GM19467 (cell line): ENCODE results near the gene TMPO.
"Not testable (repeated sequence)": the region's sequence is repeated elsewhere in the genome, so short reads cannot be mapped to it uniquely, and the experiment has no call there.

ENCODE experiments used
- ATAC-seq: cut with Tn5 transposase; IDR thresholded peaks from one replicate; pipeline ENCODE4 v1.9.1; 2021; ENCODE audit warnings: mild to moderate bottlenecking, moderate library complexity; ENCODE audit not compliant: unreplicated experiment

Gene TMPO

DNA sequence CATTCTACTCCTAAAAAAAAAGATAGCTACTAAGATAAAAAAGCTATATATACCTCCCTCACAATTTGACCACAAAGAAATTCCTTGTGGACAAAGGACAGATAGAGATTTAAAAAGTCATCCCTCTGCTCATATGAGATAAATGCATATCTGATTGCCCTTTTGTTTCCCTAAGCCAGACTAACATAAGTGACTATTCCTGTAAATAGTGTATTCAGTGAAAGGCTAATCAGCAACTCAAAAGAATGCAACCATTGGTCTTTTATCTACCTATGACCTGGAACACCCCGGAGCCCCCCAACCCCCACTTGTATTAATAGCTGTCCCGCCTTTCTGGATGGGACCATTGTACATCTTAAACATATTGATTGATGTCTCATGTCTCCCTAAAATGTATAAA, 6.3 kb upstream of the TMPO start:
- no peak for ATAC-seq

DNA sequence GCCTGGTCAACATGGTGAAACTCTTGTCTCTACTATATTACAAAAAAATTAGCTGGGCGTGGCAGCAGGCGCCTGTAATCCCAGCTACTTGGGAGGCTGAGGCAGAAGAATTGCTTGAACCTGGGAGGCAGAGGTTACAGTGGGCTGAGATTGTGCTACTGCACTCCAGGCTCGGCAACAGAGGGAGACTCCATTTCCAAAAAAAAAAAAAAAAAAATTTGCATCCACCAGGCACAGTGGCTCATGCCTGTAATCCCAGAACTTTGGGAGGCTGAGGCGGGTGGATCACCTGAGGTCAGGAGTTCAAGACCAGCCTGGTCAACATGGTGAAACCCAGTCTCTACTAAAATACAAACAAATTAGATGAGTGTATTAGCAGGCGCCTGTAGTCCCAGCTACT, 3.6 kb upstream of the TMPO start:
- ATAC-seq = not testable (repeated sequence)

DNA sequence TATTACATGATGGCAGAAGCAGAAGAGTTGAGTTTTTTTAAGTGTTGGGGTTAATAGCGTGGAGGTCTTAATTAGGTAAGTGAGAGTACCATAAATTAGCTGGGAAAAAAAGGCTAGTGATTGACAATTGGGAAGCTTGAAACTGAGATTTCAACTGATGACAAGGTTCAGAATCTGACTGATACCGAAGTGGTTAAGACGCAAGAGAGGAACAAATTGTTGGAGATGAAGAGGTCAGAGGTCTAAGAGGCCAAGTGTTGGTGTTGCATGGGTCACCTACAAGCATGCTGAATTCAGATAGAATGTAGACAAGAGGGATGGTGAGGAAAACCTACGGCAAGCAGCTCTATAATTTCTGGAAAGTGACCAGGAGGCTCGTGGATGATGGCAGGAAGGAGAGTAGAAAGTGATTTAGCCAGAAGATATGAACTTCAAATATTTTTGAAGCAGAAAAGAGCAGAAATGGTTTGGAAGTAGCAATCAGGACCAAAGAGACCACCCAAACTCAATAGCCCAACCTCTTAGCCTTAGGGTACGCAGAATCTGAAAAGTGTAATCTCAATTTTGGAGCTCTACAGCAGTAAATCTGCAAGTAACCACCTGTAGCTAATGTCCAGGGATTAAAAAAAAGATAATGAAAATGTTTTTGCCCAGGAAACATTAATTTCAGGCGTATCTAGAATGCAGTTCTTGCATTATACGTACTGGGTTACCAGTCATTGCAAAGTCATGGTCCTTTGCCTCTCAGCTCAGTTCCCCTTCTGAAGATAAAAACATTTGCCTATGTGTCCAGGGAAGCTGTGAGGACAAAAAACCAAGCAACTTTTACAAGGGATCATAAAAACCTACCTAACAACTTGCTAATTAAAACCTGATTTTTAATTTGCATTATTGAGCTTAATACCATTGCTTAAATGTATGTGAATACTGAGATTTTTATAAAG, 1.7 kb upstream of the TMPO start:
- no peak for ATAC-seq

DNA sequence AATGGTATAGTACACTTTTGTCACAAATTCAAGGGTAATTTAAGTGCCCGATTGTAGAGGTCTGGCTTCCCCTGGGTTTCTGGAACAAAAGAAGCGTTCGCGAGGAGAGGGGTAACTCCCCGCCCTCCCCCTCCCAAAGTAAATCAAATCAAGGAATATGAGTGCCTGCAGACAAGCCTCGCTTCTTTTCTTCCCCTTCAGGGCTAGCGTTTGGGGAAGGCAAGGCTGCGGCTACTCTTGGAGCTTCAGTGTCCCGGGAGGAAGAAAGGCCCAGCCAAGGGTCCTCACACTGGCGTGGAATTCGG, 456 bp upstream of the TMPO start:
- ATAC-seq = no peak

DNA sequence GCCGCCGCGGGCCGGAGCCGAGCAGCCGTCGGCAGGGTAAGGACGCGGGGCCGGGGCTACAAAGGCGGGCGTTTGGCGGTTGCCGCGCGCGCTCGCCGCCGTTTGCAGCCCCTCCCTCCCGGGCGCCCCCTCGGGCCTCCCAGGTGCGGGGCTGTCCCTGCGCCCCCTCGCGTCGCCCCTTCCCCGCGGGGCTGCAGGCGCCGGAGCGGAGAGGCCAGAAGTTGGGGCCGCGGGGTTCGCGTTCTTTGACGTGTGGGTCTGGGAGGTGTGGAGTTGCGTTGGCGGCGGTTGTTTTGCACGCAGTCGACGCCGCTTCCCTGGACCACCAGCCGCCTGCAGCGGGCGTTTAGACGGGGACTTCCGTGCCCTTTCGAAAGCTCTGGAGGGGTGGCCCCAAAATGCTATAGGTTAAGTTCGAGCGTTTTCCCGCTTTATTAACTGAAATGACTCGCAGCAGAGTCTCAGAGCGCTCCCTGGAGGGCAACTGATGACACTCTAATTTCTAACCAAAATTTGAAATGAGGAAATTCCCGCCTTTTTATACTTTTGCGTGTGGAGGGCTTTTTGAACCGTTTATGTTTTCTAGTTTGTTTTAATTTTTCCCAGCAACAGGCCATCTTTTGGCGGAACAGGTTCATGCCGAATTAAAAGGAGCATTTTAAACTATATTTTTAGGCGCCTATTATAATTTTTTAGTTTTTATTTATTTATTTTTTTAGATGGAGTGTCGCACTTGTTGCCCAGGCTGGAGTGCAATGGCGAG, 902 bp downstream of the TMPO start:
- ATAC-seq = peak; percentile 52

DNA sequence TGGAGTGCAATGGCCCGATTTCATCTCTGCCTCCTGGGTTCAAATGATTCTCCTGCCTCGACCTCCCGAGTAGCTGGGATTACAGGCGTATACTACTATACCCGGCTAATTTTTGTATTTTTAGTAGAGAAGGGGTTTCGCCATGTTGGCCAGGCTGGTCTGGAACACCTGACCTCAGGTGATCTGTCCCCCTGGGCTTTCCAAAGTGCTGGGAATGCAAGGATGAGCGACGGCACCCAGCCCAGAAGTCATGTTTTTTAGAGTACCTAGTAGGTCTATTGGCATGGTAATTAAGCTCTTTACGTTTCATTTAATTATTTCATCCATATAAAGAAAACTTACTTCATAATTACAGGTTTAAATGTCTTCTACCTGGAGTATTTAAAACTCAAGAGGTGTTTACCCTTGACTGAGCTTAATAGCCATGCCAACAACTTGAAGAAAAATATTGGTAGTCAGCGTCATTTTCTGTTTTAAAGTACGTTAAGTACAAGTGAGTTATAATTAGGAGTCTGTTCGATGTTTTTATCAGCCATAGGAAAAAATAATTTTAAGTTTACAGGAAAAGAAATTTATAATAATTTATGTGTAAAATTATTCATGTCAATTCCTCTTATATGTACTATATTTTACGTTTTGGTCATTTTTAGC, 4.0 kb downstream of the TMPO start:
- ATAC-seq = no peak

DNA sequence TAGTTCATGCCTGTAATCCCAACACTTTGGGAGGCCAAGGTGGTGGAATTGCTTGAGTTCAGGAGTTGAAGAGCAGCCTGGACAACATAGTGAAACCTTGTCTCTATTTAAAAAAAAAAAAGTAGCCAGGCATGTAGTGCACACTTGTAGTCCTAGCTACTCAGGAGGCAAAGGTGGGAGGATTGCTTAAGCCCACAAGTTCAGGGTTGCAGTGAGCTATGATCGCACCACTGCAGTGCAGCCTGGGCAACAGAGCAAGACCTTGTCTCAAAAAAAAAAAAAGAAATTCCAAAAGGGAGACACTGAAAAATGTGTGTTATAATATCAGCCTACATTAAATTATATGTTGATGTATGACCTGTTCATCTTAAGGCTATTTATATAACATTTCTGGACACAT, 14.7 kb downstream of the TMPO start:
- ATAC-seq = no peak

DNA sequence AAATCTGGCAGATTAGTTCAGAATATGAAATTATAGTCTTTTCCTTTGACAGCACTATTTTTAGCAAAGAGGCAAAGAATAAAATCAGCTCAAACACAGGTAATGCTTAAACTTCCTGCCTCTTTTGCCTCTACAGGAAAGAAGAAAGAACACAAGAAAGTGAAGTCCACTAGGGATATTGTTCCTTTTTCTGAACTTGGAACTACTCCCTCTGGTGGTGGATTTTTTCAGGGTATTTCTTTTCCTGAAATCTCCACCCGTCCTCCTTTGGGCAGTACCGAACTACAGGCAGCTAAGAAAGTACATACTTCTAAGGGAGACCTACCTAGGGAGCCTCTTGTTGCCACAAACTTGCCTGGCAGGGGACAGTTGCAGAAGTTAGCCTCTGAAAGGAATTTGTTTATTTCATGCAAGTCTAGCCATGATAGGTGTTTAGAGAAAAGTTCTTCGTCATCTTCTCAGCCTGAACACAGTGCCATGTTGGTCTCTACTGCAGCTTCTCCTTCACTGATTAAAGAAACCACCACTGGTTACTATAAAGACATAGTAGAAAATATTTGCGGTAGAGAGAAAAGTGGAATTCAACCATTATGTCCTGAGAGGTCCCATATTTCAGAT, 17.4 kb downstream of the TMPO start:
- ATAC-seq = no peak

DNA sequence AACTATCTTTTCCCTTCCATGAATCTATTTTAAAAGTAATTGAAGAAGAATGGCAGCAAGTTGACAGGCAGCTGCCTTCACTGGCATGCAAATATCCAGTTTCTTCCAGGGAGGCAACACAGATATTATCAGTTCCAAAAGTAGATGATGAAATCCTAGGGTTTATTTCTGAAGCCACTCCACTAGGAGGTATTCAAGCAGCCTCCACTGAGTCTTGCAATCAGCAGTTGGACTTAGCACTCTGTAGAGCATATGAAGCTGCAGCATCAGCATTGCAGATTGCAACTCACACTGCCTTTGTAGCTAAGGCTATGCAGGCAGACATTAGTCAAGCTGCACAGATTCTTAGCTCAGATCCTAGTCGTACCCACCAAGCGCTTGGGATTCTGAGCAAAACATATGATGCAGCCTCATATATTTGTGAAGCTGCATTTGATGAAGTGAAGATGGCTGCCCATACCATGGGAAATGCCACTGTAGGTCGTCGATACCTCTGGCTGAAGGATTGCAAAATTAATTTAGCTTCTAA, 18.4 kb downstream of the TMPO start:
- ATAC-seq = no peak

DNA sequence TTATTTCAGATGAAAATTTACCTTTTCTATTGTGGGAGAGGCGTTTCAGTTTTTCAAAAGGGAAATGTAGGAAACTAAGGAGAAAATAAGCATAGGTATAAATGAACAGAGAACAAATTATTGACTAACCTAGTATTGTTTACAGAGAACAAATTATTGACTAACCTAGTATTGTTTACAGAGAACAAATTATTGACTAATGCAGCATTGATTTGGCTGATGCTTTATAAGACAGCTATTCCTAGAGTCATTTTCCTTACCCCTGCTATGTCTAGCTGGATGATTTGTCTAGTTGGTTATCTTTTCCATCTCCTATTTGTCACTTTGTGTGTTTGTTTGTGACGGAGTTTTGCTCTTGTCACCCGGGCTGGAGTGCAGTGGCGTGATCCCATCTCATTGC, 22.6 kb downstream of the TMPO start:
- no peak for ATAC-seq

DNA sequence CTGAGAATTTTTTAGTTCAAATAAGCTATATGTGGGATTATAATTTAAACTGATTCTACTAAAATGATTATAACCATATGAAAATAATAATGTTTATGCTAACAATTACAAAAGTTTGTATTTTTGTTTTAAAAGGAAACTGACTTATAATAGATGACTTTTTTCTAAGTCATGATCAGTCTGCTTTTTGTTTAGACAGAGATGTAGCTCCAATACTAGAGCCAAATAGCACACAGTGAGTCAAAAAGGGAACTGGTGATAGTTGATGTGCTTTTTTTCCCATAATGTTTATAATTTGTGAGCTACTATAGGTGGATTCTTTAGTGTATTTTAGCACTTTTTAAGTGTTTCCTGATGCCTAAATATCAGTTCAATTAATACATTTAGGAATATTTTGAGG, 28.3 kb downstream of the TMPO start:
- no peak for ATAC-seq

DNA sequence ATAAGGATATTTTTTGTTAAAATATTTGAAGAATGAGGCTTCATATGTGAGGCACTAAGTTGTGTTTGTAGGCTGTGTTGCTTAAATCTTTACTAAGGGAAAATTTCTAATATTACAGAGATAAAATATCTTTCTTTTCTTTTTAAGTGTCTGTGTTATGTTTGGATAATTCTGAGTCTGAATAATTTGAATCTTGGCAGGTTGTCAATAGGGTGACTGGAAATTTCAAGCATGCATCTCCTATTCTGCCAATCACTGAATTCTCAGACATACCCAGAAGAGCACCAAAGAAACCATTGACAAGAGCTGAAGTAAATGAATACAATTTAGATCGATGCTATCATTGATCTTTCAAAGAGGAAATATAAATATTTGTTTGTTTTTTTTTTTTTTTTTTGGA, 29.4 kb downstream of the TMPO start:
- no peak for ATAC-seq

DNA sequence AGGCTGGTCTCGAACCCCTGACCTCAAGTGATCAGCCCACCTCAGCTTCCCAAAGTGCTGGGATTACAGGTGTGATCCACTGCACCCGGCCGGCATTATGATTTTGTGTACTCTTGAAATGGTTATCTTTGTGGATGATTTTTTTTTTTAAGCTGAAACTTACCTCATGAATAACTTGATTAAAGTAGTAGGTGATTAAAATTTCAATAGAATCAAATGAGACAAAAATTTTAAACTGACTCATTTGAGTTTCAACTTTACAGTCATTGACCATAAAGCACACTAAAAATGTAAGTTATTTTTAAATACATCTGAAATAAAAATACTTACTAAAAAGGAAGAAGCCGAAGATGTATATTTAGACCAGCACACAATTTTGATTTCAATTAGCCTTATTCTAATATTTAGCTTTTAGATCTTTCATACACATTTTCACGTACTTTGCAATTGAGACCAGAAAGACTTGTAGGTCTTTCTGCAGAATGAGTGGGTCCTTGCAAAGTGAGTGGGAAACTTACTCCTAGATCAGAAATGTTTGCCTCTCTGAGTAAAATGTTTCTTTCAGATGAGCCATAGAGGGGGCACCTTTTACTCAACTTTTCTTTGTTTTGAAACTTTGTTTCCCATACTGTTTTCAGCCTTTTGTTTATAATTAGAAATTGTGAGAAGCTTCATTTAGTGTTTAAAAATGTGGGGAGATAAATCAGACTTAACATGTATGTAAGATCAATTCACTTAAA, 34.2 kb downstream of the TMPO start:
- ATAC-seq = no peak

DNA sequence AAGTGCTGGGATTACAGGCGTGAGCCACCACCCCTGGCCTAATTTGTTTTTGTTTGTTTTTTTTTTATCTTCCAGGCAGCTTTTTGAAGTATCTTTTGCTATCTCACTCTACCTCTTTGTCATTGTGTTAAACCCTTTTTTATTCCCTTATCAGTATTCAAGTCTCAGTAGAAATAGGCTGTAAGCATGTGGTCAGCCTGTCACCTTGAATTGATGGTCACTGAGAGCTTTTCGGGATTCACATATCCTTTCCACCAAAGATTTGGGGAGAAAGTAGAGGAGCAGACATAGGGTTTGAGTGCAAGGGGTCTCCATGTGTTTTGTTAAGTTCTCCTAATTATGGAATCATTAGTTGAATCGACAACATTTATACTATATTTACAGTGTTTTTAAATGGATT, 36.4 kb downstream of the TMPO start:
- no peak for ATAC-seq

DNA sequence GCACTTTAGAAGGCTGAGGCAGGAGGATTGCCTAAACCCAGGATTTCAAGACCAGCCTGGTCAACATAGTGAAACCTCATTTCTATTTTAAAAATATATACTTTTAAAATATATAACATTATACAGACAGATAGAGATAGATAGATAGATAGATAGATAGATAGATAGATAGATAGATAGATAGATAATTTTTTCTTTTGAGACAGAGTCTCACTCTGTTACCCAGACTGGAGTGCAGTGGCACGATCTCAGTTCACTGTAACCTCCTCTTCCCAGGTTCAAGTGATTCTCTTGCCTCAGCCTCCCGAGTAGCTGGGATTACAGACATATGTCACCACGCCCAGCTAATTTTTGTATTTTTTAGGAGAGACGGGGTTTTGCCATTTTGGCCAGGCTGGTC, 42.7 kb downstream of the TMPO start:
- ATAC-seq = not testable (repeated sequence)

DNA sequence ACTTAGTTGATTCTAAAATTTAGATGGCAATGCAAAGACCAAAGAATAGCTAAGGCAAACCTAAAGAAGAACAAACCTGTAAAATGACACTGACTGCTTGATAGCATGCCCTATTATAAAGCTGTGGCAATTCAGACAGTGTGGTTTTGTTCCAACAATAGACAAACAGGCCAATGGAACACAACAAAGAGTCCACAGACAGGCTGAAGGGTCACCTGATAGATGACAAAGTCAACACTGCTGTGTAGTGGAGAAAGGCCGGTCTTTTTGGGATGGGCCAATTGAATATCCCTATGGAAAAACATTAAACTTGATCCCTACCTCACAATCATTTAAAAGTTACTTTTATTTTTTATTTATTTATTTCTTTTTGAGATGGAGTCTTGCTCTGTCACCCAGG, 44.3 kb downstream of the TMPO start:
- ATAC-seq = no peak

DNA sequence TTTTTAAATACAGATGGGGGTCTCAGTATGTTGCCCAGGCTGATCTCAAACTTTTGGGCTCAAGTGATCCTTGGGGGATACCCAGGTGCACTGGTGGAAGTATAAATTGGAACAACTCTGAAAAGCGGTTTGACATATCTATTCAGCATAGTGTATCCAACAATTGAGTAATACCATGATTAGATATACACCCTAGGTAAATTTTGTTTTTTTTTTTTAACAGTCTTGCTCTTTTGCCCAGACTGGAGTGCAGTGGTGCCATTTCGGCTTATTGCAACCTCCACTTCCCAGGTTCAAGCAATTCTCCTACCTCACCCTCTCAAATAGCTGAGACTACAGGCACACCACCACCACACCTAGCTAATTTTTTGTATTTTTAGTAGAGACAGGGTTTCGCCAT, 46.5 kb downstream of the TMPO start:
- no peak for ATAC-seq

DNA sequence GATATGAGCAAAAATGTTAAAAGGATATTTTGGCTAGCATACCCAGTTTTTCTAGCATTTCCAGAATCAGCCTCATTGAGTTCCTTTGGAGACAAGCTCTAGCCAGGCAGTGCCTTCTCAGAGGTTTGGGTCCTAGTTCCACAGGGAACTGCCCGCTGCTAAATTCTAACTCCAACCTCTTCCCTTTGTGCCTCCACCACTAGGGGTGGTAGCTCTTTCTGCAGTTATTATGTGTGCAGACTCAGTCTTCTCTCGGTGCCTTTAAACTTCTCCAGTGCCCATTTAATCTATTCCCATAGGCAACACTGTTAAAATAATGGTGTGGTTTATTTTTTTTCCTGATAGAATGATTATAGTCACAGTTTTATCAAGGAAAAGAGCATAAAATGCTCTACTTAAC, 56.6 kb downstream of the TMPO start:
- ATAC-seq = no peak

DNA sequence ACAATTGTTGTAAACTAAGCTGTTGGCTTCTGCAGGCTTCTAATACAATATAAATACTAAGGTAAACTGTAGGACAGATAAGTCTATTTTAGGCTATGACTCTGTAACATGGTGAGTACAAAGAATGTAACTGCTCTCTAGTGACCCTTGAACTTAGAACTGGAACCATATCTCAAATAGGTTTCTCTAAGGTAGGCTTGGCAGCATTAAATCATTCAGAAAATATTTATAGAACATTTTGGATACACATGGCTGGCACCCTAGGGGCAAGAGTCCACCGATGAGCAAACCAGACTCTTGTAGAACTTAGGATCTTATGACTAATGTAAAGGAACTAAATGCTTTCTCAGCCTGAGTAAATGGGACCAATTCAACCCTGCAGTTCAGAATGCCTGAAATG, 58.7 kb downstream of the TMPO start:
- ATAC-seq = no peak

DNA sequence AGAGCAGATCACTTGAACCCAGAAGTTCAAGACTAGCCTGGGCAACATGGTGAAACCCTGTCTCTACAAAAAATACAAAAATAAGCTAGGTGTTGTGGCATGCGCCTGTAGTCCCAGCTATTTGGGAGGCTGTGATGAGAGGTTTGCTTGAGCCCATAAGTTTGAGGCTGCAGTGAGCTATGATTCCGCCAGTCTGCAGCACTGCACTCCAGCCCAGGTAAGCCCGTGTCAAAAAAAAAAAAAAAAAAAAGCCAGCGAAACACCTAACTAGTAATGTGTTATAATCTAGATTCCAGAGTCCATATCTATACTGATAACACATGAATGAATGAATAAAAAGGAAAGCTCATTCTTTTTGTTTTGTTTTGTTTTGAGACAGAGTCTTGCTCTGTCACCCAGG, 59.6 kb downstream of the TMPO start:
- no peak for ATAC-seq

DNA sequence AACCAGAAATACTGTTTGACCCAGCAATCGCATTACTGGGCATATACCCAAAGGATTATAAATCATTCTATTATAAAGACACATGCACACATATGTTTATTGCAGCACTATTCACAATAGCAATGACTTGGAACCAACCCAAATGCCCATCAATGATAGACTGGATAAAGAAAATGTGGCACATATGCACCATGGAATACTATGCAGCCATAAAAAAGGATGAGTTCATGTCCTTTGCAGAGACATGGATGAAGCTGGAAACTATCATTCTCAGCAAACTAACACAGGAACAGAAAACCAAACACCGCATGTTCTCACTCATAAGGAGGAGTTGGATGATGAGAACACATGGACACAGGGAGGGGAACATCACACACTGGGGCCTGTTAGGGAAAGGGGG, 61.4 kb downstream of the TMPO start:
- not testable (repeated sequence) for ATAC-seq
